AG09319 (cell line): Measurements from ENCODE around the gene AMZ2.

Source experiments
- DNase-seq: peaks from one replicate; pipeline ENCODE4 v3.0.0-alpha.2; 2010; ENCODE audit warnings: low read depth; ENCODE audit errors: extremely low read depth
- TF ChIP-seq, protein P1 (sequence below): IDR thresholded peaks from 2 replicates; pipeline ENCODE4 v1.5.1; 2011; ENCODE audit warnings: low read depth, mild to moderate bottlenecking, inconsistent platforms, low read length, moderate library complexity

The AMZ2 gene

GRCh38 chr17:68301438-68301959 is 53.7 kb downstream of the AMZ2 start:
- TF ChIP-seq, protein P1, sequence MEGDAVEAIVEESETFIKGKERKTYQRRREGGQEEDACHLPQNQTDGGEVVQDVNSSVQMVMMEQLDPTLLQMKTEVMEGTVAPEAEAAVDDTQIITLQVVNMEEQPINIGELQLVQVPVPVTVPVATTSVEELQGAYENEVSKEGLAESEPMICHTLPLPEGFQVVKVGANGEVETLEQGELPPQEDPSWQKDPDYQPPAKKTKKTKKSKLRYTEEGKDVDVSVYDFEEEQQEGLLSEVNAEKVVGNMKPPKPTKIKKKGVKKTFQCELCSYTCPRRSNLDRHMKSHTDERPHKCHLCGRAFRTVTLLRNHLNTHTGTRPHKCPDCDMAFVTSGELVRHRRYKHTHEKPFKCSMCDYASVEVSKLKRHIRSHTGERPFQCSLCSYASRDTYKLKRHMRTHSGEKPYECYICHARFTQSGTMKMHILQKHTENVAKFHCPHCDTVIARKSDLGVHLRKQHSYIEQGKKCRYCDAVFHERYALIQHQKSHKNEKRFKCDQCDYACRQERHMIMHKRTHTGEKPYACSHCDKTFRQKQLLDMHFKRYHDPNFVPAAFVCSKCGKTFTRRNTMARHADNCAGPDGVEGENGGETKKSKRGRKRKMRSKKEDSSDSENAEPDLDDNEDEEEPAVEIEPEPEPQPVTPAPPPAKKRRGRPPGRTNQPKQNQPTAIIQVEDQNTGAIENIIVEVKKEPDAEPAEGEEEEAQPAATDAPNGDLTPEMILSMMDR = no peak
- no peak for DNase-seq

DNA sequence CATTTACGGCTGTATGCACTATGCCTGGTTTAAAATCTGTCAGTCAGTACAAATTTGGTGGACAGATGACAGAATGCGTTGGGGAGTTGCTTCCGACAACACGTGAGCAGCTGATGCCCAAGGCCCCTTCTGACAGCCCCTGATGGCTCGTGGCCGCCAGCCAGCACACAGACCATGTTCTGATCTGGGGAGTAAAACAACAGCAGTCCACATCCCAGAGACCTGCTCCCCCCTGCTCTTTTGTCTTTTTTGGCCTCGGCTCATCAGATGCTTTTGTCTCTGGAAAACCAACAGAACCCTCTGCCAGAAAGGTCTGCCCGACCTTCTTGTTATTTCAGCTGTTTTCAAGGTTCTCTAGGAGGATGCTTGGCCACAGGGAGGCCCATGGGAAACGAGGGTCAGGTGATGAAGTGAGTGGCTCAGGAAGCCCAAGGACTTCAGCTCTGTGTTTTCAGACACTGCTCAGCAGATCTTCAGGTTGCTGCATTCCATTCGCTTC is 54.3 kb downstream of the AMZ2 start:
- TF ChIP-seq, protein P1 = no peak
- no peak for DNase-seq

GRCh38 chr17:68302666-68303065 is 54.8 kb downstream of the AMZ2 start:
- TF ChIP-seq, protein P1 = no peak
- no peak for DNase-seq

- no peak for DNase-seq
- TF ChIP-seq, protein P1 = no peak
Observed at GRCh38 chr17:68304706-68305105, 56.9 kb downstream of the AMZ2 start.

GRCh38 chr17:68305142-68305541 is 57.3 kb downstream of the AMZ2 start:
- no peak for DNase-seq
- TF ChIP-seq, protein P1 = no peak
